ENCODE results near the gene SPRR1B. TPM values are rescaled to one million over a fixed set of nuclear protein-coding genes. Genes with fewer than 3 reads are reported as not detected.

SPRR1B gene
- total RNA-seq, 4 donors from 2014 or later, result not detected

DNA sequence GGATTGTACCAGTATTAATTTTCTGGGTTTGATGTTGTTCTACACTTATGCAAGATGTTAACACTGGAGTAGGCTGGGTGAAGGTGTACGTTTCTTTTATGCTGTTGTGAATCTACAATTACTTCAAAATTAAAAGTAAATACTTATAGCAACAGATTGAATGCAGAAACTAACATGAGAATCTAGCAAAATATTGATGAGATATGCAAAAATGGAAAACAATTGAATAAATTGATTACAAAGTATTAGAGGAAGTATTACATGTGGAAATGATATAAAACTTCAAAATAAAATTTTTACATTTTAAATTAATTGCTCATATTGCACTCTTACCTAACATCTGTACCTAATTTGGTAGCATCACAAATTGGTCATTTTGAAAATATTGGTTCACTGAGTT lies 35.2 kb upstream of the SPRR1B start:
- H3K36me3 ChIP-seq, result no peaks in the 10 kb centered on the region
- no peak overlapping the region for H3K27ac ChIP-seq
- TF ChIP-seq POLR2A (IDR thresholded peaks at IDR 0.05), result no peak
- TF ChIP-seq, protein P1, sequence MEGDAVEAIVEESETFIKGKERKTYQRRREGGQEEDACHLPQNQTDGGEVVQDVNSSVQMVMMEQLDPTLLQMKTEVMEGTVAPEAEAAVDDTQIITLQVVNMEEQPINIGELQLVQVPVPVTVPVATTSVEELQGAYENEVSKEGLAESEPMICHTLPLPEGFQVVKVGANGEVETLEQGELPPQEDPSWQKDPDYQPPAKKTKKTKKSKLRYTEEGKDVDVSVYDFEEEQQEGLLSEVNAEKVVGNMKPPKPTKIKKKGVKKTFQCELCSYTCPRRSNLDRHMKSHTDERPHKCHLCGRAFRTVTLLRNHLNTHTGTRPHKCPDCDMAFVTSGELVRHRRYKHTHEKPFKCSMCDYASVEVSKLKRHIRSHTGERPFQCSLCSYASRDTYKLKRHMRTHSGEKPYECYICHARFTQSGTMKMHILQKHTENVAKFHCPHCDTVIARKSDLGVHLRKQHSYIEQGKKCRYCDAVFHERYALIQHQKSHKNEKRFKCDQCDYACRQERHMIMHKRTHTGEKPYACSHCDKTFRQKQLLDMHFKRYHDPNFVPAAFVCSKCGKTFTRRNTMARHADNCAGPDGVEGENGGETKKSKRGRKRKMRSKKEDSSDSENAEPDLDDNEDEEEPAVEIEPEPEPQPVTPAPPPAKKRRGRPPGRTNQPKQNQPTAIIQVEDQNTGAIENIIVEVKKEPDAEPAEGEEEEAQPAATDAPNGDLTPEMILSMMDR (IDR thresholded peaks at IDR 0.05), result no peak
- H3K4me1 ChIP-seq, result no peaks in the 10 kb centered on the region
- no peaks in the 10 kb centered on the region for H3K9me3 ChIP-seq
- no peaks in the 10 kb centered on the region for H3K27me3 ChIP-seq
- H3K4me3 ChIP-seq, result no peak overlapping the region
- no peak for DNase-seq

DNA sequence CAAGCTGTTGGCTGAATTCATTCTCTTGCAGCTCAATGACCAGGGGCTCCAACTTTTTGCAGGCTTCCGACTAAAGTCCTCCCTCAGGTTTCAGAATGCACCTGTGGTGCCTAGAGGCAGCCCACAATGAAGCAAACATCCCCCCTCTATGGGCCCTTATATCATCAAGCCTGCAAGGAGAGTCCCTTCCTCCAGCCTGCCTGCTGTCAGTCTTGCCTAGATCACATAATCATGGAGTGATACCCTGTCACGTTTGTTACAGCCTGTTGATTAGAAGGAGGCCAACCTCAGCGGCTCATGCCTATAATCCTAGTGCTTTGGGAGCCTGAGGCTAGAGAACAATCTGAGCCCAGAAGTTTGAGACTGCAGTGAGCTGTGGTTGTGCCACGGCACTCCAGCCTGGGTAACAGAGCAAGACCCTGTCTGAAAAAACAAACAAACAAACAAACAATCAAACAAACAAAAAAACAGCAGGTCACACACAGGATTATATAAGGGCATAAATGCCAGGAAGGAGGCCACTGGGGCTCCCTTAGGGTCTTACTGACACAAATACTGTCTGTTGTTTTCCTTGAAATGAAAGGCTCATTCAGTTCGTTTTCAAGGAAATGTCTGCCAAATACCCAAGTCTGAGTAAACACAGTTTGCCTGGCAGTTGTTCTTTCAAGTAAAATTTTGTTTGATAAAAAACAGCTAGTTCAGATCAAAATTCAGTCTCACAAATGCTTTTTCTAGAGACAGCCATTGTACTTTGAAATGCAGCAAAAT lies 34.2 kb upstream of the SPRR1B start:
- no peak for DNase-seq
- no peaks in the 10 kb centered on the region for H3K36me3 ChIP-seq
- TF ChIP-seq, protein P1 (IDR thresholded peaks at IDR 0.05), result no peak
- TF ChIP-seq POLR2A (IDR thresholded peaks at IDR 0.05), result no peak
- no peak overlapping the region for H3K27ac ChIP-seq
- no peaks in the 10 kb centered on the region for H3K4me1 ChIP-seq
- no peaks in the 10 kb centered on the region for H3K9me3 ChIP-seq
- no peak overlapping the region for H3K4me3 ChIP-seq
- no peaks in the 10 kb centered on the region for H3K27me3 ChIP-seq

DNA sequence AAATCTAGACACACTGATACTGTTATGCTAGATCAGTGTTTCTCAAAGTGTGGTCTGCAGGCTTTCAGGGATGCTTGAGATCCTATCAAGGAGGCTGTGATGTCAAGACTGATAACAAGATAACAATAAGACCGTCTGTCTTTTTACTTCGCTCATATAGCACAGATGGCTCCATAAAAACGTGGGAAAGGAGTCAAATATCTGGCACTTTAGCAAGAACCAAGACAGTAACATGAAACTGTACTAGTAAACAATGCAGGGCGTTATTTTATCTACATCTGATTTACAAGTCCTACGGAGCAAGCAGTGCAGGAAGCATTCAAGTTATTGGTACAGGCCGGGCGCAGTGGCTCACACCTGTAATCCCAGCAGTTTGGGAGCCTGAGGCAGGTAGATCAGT lies 33.1 kb upstream of the SPRR1B start:
- Histone ChIP-seq H3K36me3 (no peaks in the 10 kb centered on the region), H3K9me3 (no peaks in the 10 kb centered on the region), H3K27ac (no peak overlapping the region), H3K4me1 (no peaks in the 10 kb centered on the region), H3K27me3 (no peaks in the 10 kb centered on the region), H3K4me3 (no peak overlapping the region)
- TF ChIP-seq POLR2A (IDR thresholded peaks at IDR 0.05), result no peak
- TF ChIP-seq, protein P1 (IDR thresholded peaks at IDR 0.05), result no peak
- no peak for DNase-seq

DNA sequence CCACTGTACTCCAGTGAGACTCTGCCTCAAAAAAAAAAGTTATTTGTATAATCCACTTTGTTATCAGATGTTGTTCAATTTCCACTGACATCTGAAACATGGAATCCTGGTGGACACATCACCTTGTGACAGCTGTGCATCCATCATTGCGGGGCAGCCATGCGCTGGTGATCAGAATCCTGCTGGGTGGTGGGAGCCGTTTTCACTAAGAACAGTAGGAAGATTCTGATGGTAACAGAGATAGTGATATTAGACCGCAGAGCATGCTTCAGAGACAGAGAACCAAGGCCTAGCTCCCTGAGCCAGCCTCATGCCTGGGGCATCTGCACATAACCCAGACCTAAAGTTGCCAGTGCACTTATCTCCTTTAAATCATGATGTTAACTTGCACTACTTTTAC lies 32.5 kb upstream of the SPRR1B start:
- H3K36me3 ChIP-seq, result no peaks in the 10 kb centered on the region
- no peak for DNase-seq
- TF ChIP-seq POLR2A (IDR thresholded peaks at IDR 0.05), result no peak
- TF ChIP-seq, protein P1 (IDR thresholded peaks at IDR 0.05), result no peak
- no peaks in the 10 kb centered on the region for H3K4me1 ChIP-seq
- H3K9me3 ChIP-seq, result no peaks in the 10 kb centered on the region
- no peaks in the 10 kb centered on the region for H3K27me3 ChIP-seq
- no peak overlapping the region for H3K4me3 ChIP-seq
- no peak overlapping the region for H3K27ac ChIP-seq

DNA sequence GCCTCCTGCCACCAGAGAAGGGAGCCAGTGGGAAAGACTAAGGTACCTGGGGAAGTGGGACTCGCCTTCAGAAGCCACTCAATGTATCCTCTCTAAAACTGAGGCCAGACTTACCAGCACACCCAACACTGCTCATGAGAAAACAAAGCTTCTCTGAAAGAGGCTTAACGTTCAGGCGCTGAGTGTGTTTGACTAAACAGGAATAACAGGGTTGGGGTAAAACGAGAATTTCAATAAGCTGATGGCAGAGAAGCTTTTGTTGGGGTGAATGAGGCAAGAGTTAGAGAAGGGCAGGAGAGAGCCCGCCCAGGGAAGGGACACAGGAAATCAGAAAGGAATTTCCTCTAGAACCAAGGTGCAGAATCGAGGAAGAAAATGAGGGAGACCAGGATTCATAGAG lies 31.2 kb upstream of the SPRR1B start:
- TF ChIP-seq, protein P1 (IDR thresholded peaks at IDR 0.05), result no peak
- TF ChIP-seq POLR2A (IDR thresholded peaks at IDR 0.05), result no peak
- DNase-seq, result no peak
- Histone ChIP-seq H3K27ac (no peak overlapping the region), H3K4me1 (no peaks in the 10 kb centered on the region), H3K9me3 (no peaks in the 10 kb centered on the region), H3K4me3 (no peak overlapping the region), H3K36me3 (no peaks in the 10 kb centered on the region), H3K27me3 (no peaks in the 10 kb centered on the region)

Data from Peyer's patch (tissue), 4 donors.